ENCODE data around the gene SHKBP1.
"Not testable (repeated sequence)": the region's sequence is repeated elsewhere in the genome, so short reads cannot be mapped to it uniquely, and the experiment has no call there.

The SHKBP1 gene

GRCh38 chr19:40555978-40556689 is 20.5 kb upstream of the SHKBP1 start:
- DNase-seq (ENCODE audit: low read depth in 2 of 2) = no peak

GRCh38 chr19:40556953-40557530 is 19.6 kb upstream of the SHKBP1 start:
- DNase-seq (ENCODE audit: low read depth in 2 of 2) = no peak

DNA sequence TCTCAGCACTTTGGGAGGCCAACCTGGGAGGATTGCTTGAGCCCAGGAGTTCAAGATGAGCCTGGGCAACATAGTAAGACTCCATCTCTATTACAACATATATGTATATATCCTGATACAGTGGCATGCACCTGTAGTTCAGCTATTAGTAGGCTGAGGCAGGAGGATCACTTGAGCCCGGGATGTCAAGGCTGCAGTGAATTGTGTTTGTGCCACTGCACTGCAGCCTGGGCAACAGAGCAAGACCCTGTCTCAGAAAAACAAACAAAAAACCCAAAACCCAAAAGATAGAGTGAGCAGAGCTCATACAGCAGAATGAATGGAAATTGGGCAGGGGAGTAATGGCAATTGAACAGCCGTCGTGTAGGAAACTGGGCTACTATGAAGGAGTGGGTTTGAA is 17.3 kb upstream of the SHKBP1 start:
- DNase-seq (ENCODE audit: low read depth in 2 of 2) = no peak

- DNase-seq (ENCODE audit: low read depth in 2 of 2) = no peak
Measured at GRCh38 chr19:40560092-40560507, 16.6 kb upstream of the SHKBP1 start.

DNA sequence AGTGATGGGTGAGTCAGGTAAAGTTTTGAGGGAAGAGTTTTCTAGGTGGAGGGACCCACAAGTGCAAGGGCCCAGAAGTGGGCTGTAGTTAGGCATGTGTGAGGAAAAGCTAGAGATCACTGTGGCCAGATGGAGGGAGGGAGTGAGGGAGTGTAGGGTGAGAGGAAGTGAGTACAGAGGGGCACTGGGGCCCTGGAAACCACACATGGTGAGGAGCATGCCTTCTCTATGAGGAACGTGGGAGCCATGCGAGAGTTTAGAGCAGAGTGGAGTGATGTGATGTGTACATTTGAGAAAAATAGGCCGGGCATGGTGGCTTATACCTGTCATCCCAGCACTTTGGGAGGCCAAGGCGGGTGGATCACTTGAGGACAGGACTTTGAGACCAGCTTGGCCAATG is 14.7 kb upstream of the SHKBP1 start:
- no peak for DNase-seq (ENCODE audit: low read depth in 2 of 2)

- DNase-seq (ENCODE audit: low read depth in 2 of 2) = not testable (repeated sequence)
Measured at GRCh38 chr19:40564535-40564934, 12.1 kb upstream of the SHKBP1 start.

GRCh38 chr19:40565355-40565754 is 11.3 kb upstream of the SHKBP1 start:
- DNase-seq (ENCODE audit: low read depth in 2 of 2) = no peak

DNA sequence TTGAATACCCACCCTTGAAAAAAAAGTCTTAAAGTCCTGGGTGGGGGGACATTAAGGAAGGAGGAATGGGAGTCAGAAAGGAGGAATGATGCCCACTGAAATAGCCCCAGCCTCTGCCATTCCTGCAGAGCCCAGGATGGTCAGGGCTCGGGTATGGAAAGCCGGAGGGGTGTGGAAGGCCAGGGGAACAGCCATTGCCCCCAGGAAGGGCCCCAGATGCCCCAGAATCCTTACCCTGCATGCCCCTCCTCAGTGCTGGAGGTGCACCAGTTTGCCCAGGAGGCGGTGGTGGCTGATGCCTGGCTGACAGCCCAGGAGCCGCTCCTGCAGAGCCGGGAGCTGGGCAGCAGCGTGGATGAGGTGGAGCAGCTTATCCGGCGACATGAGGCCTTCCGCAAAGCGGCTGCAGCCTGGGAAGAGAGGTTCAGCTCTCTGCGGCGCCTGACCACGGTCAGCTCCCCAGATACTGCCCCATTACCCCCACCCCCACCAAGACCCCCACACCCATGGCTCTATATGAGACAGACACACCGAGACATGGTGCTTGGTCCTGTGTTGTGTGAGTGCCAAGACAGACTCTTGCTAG is 10.7 kb upstream of the SHKBP1 start:
- no peak for DNase-seq (ENCODE audit: low read depth in 2 of 2)

GRCh38 chr19:40567040-40567749 is 9.5 kb upstream of the SHKBP1 start:
- DNase-seq (ENCODE audit: low read depth in 2 of 2) = no peak

DNA sequence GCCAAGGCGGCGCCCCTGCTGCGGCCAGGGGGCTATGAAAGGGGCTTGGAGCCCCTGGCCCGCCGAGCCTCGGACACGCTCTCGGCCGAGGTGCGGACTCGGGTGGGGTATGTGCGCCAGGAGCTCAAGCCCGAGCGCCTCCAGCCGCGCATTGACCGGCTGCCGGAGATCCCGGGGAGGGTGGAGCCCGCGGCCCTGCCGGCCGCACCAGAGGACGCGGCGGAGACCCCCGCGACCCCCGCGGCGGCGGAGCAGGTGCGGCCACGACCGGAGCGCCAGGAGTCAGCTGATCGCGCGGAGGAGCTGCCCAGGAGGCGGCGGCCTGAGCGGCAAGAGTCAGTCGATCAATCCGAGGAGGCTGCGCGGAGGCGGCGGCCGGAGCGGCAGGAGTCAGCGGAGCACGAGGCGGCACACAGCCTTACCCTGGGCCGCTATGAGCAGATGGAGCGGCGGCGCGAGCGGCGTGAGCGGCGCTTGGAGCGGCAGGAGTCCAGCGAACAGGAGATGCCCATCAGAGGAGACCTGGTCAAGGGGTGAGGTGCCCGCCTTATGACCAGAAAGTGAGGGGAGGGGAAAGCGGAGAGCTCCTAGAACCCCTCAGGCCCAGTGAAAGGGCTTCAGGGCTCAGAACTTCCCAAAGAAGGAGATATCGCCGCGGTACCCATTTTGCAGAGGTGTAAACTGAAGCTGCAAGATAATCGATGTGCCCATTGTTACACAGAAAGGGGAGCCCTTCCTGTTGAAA is 8.8 kb upstream of the SHKBP1 start:
- no peak for DNase-seq (ENCODE audit: low read depth in 2 of 2)

DNA sequence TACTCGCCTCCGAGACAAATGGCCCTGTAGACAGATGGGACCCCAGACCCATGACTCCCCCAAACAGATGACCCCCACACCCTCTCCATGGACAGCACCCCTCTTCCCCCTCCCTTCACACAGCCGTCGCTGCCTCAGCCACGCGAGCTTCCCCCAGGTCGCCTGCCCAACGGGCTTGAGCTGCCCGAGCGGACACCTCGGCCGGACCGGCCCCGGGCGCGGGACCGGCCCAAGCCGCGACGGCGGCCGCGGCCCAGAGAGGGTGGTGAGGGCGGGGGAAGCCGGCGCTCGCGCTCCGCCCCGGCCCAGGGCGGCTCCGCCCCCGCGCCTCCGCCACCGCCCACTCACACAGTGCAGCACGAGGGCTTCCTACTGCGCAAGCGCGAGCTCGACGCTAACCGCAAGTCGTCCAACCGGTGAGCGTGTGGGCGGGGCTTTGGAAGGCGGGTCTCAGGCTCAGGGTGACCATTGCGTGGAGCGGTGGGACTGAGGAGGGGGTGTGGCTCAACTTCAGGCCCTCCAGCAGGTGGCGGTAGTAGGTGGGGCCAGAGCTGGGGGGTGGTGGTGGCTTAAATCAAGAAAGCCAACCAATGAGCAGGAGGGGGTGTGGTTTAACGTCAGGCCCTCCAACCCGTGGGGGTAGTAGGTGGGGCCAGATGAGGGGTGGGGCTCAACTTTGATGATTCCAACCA is 6.2 kb upstream of the SHKBP1 start:
- peak; percentile 92 to 96 for DNase-seq (ENCODE audit: low read depth in 2 of 2)

DNA sequence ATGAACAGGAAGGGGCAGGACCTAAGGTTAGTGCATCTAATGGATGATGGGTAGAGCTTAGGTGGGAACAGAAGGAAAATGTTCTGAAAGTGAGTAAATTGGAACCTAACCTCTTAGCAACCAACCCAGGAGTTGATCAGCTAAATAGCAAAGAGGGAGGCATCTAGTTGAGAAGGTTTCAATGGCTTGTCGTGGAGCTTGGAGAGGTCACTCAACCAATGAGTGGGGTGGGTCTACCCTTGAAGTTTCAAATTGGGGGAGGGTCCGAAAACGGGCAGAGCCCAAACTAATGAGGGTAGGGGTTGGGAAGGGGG is 5.7 kb upstream of the SHKBP1 start:
- no peak for DNase-seq (ENCODE audit: low read depth in 2 of 2)

GRCh38 chr19:40571831-40572495 is 4.7 kb upstream of the SHKBP1 start:
- DNase-seq (ENCODE audit: low read depth in 2 of 2) = no peak

DNA sequence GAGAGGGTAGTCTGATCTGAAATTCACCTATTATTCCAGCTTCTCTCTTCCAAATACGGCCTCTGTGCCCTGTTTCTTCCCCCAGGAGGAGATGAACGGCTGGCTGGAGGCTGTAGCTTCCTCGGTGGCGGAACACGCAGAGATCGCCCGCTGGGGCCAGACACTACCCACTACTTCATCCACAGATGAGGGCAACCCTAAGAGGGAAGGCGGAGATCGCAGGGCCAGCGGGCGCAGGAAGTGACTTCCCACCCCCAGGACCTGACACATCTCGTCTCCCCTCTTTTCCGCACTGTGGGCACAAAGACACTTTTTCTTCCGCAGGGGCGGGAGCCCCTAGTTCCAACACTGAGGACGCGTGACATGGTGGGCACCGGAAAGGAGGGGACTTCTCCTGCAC is 1.3 kb upstream of the SHKBP1 start:
- DNase-seq (ENCODE audit: low read depth in 2 of 2) = no peak

GRCh38 chr19:40576151-40576584 is 505 bp upstream of the SHKBP1 start:
- DNase-seq (ENCODE audit: low read depth in 2 of 2) = no peak

- DNase-seq (ENCODE audit: low read depth in 2 of 2) = no peak
Measured at GRCh38 chr19:40578442-40578908, 1.8 kb downstream of the SHKBP1 start.

DNA sequence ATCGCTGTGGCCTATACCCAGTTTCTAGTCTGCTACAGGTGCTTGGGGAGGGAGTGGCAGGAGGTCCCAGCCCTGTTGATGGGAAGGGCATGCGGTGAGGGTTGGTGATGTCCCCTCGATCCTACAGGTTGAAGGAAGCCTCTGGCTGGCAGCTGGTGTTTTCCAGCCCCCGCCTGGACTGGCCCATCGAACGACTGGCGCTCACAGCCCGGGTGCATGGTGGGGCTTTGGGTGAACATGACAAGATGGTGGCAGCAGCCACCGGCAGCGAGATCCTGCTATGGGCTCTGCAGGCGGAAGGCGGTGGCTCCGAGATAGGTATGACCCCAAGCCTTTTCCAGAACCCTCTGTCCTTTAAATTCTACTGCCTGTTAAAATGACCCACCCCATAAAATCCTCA is 3.9 kb downstream of the SHKBP1 start:
- DNase-seq (ENCODE audit: low read depth in 2 of 2) = no peak

DNA sequence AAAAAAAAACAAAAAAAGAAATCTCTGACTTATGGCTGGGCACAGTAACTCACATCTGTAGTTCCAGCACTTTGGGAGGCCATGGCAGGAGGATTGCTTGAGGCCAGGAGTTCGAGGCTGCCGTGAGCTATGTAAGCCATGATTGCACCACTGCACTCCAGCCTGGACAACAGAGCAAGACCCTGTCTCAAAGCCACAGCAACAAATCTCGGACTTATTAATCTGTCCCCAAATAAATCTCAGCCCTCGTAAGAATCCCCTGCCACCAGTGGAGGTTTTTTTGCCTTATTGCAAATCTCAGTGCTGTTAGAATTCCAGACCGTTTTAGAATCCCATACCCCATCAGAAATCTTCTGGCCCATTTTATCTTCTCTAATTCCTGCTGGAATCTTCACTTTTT is 4.9 kb downstream of the SHKBP1 start:
- DNase-seq (ENCODE audit: low read depth in 2 of 2) = no peak

GRCh38 chr19:40582467-40582866 is 5.8 kb downstream of the SHKBP1 start:
- no peak for DNase-seq (ENCODE audit: low read depth in 2 of 2)

- DNase-seq (ENCODE audit: low read depth in 2 of 2) = no peak
Measured at GRCh38 chr19:40583283-40583682, 6.6 kb downstream of the SHKBP1 start.

DNA sequence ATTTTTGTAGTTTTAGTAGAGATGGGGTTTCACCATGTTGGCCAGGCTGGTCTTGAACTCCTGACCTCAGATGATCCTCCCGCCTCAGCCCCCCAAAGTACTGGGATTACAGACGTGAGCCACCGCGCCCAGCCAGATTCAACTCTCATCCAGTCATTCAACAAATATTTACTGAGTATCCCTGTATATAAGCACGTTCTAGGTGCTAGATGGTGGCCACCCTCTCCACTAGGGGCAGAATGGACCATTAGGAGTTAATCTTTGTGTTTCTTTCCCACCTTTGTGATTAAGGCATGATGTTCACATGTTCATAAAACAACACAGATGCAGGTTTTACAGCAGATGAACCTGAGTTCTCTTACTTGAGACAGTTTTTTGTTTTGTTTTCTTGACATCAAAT is 7.3 kb downstream of the SHKBP1 start:
- DNase-seq (ENCODE audit: low read depth in 2 of 2) = no peak

Measured in stimulated activated CD8-positive, alpha-beta memory T cell treated with anti-CD3 and anti-CD28 coated beads, Interleukin-2, amount 100 ng/mL, for 48 hours (primary cell).